Fibroblast of villous mesenchyme (primary cell): ENCODE measurements around the gene OR4D1. TPM values are rescaled to one million over a fixed set of nuclear protein-coding genes. Genes with fewer than 3 reads are reported as not detected.
"Not testable (repeated sequence)": the region's sequence is repeated elsewhere in the genome, so short reads cannot be mapped to it uniquely, and the experiment has no call there.

Experiments
- DNase-seq: peaks from one replicate; pipeline ENCODE4 v3.0.0-alpha.2; 2010; ENCODE audit warnings: low read depth
- H3K4me3 ChIP-seq: 2 replicates; pipeline ENCODE4 v1.5.1; 2011; ENCODE audit warnings: low read depth, mild to moderate bottlenecking, low read length
- total RNA-seq: library from RNA; depleted of rRNA; stranded (reverse); fragments of >200 nt; gene quantifications from 2 replicates; pipeline ENCODE4 v1.2.3, GENCODE V29; 2012
- TF ChIP-seq, protein P1 (sequence below): IDR thresholded peaks from 2 replicates; pipeline ENCODE4 v1.5.1; 2012; ENCODE audit warnings: low read depth, mild to moderate bottlenecking, low read length; ENCODE audit not compliant: insufficient read depth

OR4D1 gene
- total RNA-seq, 1 donor: not detected

DNA sequence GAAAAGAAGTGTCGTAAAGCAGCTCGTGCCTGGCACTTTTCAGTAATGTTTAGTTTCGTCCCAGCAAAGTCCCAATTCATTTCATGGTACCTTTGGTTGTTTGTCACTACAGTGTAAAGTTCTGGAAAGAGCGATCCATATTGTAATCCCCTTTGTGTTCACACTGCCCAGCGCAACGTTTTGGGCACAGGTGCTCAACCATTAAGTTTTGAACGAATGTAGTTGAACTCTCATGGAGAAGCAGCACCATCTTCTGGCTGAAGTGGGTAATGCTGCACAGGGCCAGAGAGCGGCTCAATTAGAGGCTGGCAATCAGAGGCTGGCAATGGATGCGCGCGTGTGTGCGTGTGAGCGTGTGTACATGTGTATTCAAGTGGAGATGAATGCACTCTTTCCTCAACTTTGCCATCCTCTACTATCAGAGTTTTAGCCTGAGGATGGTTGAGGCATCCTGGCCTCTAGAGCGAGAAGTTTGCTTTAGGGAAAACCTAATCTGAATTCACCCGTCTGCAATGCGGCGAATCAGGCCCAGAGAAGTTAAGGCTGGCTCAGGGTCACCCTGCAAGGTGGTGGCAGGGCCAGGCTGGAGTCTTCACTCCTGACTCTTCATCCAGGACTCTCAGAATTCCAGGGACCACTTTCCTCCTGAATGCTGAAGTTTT lies 35.1 kb upstream of the OR4D1 start:
- peak; percentile 68 for DNase-seq
- TF ChIP-seq, protein P1, sequence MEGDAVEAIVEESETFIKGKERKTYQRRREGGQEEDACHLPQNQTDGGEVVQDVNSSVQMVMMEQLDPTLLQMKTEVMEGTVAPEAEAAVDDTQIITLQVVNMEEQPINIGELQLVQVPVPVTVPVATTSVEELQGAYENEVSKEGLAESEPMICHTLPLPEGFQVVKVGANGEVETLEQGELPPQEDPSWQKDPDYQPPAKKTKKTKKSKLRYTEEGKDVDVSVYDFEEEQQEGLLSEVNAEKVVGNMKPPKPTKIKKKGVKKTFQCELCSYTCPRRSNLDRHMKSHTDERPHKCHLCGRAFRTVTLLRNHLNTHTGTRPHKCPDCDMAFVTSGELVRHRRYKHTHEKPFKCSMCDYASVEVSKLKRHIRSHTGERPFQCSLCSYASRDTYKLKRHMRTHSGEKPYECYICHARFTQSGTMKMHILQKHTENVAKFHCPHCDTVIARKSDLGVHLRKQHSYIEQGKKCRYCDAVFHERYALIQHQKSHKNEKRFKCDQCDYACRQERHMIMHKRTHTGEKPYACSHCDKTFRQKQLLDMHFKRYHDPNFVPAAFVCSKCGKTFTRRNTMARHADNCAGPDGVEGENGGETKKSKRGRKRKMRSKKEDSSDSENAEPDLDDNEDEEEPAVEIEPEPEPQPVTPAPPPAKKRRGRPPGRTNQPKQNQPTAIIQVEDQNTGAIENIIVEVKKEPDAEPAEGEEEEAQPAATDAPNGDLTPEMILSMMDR: peak; percentile 95
- no peak overlapping the region for H3K4me3 ChIP-seq

DNA sequence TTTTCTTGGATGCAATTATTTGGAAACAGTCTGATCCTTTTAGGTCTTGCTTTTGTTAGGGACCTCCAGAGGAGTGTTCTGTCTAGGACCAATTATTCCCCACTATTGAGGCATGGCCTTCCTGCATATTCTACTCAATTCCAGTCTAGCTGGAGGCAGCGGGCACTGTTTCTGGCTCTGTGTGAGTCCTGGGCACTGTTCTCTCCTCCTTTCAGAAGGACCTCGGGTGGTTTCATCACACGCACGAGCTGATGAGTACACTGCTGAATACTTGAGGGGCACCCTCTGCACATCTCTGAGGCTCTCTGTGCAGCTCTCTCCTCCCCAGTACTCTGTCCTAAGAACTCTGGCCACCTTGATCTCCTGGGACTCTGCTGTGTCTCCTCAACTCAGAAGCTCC lies 34.2 kb upstream of the OR4D1 start:
- H3K4me3 ChIP-seq: no peak overlapping the region
- no peak for DNase-seq
- TF ChIP-seq, protein P1: no peak

- TF ChIP-seq, protein P1: no peak
- no peak overlapping the region for H3K4me3 ChIP-seq
- no peak for DNase-seq
These were observed 30.8 kb upstream of the OR4D1 start for GRCh38 chr17:58117382-58117781.

GRCh38 chr17:58119491-58119890 lies 28.7 kb upstream of the OR4D1 start:
- TF ChIP-seq, protein P1: no peak
- no peak for DNase-seq
- no peak overlapping the region for H3K4me3 ChIP-seq

DNA sequence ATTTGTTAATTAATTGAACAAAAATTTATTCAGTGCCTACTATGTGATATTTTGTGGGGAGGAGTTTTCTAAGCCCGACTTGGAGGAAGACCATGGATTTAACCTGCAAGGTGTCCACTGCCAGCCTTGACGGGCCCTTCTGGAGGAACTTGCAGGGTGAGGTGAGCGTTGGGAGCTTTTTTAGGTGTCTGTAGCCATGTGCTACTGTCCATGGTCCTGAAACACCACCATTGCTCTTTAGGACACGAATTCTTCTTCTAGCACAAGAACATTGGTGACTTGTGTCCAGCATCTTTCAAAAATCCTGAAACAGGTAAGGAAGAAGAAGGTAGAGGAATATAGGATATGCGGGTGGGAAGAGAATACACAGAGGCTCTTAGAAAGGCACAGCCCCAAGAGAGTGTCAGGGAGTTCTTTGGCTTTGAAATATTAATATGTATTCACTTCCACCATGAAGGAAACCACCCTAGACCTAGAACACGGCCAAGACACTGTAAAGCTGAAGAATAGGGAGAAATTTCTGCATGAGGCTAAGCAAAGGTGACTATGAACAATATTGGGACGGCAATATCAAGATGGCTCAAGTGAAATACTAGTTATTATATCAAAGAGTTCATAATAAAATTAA lies 27.9 kb upstream of the OR4D1 start:
- no peak overlapping the region for H3K4me3 ChIP-seq
- TF ChIP-seq, protein P1: no peak
- DNase-seq: peak; percentile 72

- TF ChIP-seq, protein P1: peak; percentile 16
- DNase-seq: peak; percentile 20
These were observed 26.3 kb upstream of the OR4D1 start for GRCh38 chr17:58121925-58122324.

DNA sequence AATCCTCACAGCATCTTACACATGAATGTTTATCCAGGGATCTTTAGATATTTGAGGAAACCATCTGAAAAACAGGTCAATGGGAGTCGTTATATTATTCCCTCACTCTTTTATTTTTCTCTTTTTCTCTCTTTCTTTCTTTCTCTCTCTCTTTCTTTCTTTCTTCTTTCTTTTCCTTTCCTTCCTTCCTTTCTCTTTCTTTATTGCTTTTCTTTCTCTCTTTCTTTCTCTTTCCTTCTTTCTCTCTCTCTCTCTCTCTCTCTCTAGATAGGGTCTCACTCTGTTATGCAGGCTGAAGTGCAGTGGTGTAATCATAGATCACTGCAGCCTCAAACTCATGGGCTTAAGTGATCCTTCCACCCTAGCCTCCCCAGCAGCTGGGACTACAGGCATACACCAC lies 20.3 kb upstream of the OR4D1 start:
- TF ChIP-seq, protein P1: no peak

More at GRCh38 chr17:58121925-58122324, 26.3 kb upstream of the OR4D1 start:
- no peak overlapping the region for H3K4me3 ChIP-seq

DNA sequence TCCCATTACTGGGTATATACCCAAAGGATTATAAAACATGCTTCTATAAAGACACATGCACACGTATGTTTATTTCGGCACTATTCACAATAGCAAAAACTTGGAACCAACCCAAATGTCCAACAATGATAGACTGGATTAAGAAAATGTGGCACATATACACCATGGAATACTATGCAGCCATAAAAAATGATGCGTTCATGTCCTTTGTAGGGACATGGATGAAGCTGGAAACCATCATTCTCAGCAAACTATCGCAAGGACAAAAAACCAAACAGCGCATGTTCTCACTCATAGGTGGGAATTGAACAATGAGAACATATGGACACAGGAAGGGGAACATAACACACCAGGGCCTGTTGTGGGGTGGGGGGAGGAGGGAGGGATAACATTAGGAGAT lies 15.5 kb upstream of the OR4D1 start:
- DNase-seq, H3K4me3 ChIP-seq: not testable (repeated sequence)

More for the DNA sequence above, 20.3 kb upstream of the OR4D1 start:
- H3K4me3 ChIP-seq: no peak overlapping the region
- DNase-seq: no peak
